ENCODE results near the gene RHBDD3. TPM values are rescaled to one million over a fixed set of nuclear protein-coding genes. Genes with fewer than 3 reads are reported as not detected.

Gene RHBDD3
- total and polyA plus RNA-seq, 2 of the 4 experiments (the other 2 are of a cell fraction) = 5.7 to 21.5 TPM

GRCh38 chr22:29311464-29312217 lies 43.9 kb upstream of the RHBDD3 start (continued):
- TF ChIP-seq ELK1 (IDR thresholded peaks at IDR 0.05; ENCODE audit: borderline replicate concordance, low read depth, low read length) = no peak
- TF ChIP-seq RCOR1 (IDR thresholded peaks at IDR 0.05; ENCODE audit: insufficient replicate concordance, low read length) = no peak
- TF ChIP-seq RAD21 (IDR thresholded peaks at IDR 0.05; ENCODE audit: low read length) = no peak
- no peak for TF ChIP-seq NFE2L2 (IDR thresholded peaks at IDR 0.05; ENCODE audit: low read depth, low read length)
- no peak for TF ChIP-seq FOS (IDR thresholded peaks at IDR 0.05; ENCODE audit: low read depth, low read length)
- no peak for TF ChIP-seq RFX5 (IDR thresholded peaks at IDR 0.05; ENCODE audit: low read depth, low read length)
- TF ChIP-seq BHLHE40 (IDR thresholded peaks at IDR 0.05; ENCODE audit: low read depth, low read length) = no peak
- TF ChIP-seq POLR2A (IDR thresholded peaks at IDR 0.05; ENCODE audit: low read depth, low read length) = no peak

Data from IMR-90 (cell line).